Hepatocyte (in vitro differentiated cells): Measurements from ENCODE around the gene ZNF189. TPM values are rescaled to one million over a fixed set of nuclear protein-coding genes. Genes with fewer than 3 reads are reported as not detected.

Source experiments
- DNase-seq: peaks from one replicate; pipeline ENCODE4 v3.0.0-alpha.2; 2016; ENCODE audit warnings: low spot score
- H2AFZ ChIP-seq: fragments of 200-600 bp; sonication (generic); 2 replicates; pipeline ENCODE4 v1.6.0; 2016; ENCODE audit warnings: antibody characterized with exemption, mild to moderate bottlenecking
- H3K27ac ChIP-seq: fragments of 200-600 bp; sonication (generic); 2 replicates; pipeline ENCODE4 v1.5.1; 2016; ENCODE audit warnings: mild to moderate bottlenecking
- H3K27me3 ChIP-seq: fragments of 200-600 bp; sonication (generic); 2 replicates; pipeline ENCODE4 v1.6.1; 2016
- H3K36me3 ChIP-seq: fragments of 200-600 bp; sonication (generic); replicated peaks from 2 replicates; pipeline ENCODE4 v1.5.1; 2016; ENCODE audit warnings: low read depth; ENCODE audit not compliant: insufficient read depth
- H3K4me1 ChIP-seq: fragments of 200-600 bp; sonication (generic); 2 replicates; pipeline ENCODE4 v1.5.1; 2016; ENCODE audit warnings: mild to moderate bottlenecking, moderate library complexity; ENCODE audit not compliant: insufficient read depth
- H3K4me2 ChIP-seq: fragments of 200-600 bp; sonication (generic); 2 replicates; pipeline ENCODE4 v1.6.0; 2016
- H3K4me3 ChIP-seq: fragments of 200-600 bp; sonication (generic); 2 replicates; pipeline ENCODE4 v1.5.1; 2016; ENCODE audit warnings: mild to moderate bottlenecking
- H3K79me2 ChIP-seq: fragments of 200-600 bp; sonication (generic); 2 replicates; pipeline ENCODE4 v1.6.0; 2017; ENCODE audit warnings: mild to moderate bottlenecking
- H3K9me2 ChIP-seq: fragments of 200-600 bp; sonication (generic); replicated peaks from 2 replicates; pipeline ENCODE4 v1.6.0; 2017; ENCODE audit warnings: mild to moderate bottlenecking; ENCODE audit not compliant: insufficient read depth
- H3K9me3 ChIP-seq: fragments of 200-600 bp; sonication (generic); 2 replicates; pipeline ENCODE4 v1.5.1; 2016; ENCODE audit warnings: low read depth, mild to moderate bottlenecking
- H4K20me1 ChIP-seq: fragments of 200-600 bp; sonication (generic); 2 replicates; pipeline ENCODE4 v1.6.0; 2016; ENCODE audit warnings: mild to moderate bottlenecking; ENCODE audit not compliant: insufficient read depth, poor library complexity, severe bottlenecking
- EZH2 ChIP-seq: fragments of 200-600 bp; sonication (generic); IDR thresholded peaks from 2 replicates; pipeline ENCODE4 v1.6.1; 2016; ENCODE audit warnings: antibody characterized with exemption, mild to moderate bottlenecking, borderline replicate concordance
- EZH2phosphoT487 ChIP-seq: fragments of 200-600 bp; sonication (generic); IDR thresholded peaks from one replicate; pipeline ENCODE4 v1.6.1; 2018; ENCODE audit warnings: antibody characterized with exemption, mild to moderate bottlenecking, low read depth, moderate library complexity; ENCODE audit not compliant: unreplicated experiment, severe bottlenecking
- WGBS: methylation state at CpG from one replicate; pipeline ENCODE4 v1.1.6; 2016; ENCODE audit warnings: low lambda C conversion rate; ENCODE audit errors: missing lambda C conversion rate; 5-methylcytosine and 5-hydroxymethylcytosine counted together
- polyA plus RNA-seq: library from polyadenylated mRNA; unstranded; fragments of >200 nt; fragmentation: Nextera tagmentation; extraction: Ambion mirVana; gene quantifications from 2 replicates; pipeline ENCODE4 v1.2.1, GENCODE V29; 2016
- total RNA-seq: library from RNA; depleted of rRNA; stranded (reverse); fragments of >200 nt; gene quantifications from 2 replicates; pipeline ENCODE4 v1.2.3, GENCODE V29; 2014
- TF ChIP-seq, protein P1 (sequence below): fragments of 200-600 bp; sonication (generic); IDR thresholded peaks from 2 replicates; pipeline ENCODE4 v1.5.1; 2016; ENCODE audit warnings: antibody characterized with exemption, mild to moderate bottlenecking; ENCODE audit not compliant: poor library complexity

ZNF189 gene
- total and polyA plus RNA-seq, 2 experiments from 2014 or later, result 13.6 to 60.3 TPM

DNA sequence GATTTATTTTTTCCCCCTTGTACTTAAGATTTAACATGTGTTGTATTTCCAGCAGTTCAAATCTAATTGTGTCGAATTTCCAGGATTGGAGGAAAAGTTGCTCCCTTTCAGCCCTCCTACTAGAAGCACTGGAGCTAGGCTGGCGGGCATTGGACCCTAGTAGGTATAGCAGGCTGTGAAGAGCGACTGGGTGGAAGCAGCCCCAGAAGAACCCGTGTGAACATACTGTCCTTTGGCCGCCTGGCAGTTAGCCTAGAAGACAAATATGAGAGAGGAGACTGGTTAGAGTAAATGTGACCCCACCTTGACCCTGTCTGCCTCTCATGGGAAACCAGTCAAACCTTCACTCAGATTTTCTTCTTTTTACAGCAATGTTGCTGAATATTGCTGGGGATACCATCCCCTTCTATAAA, 23.0 kb downstream of the ZNF189 start:
- WGBS, result 74% methylated on average over 5 of the region's 5 CpGs
- Histone ChIP-seq H3K9me2 (no peaks in the 10 kb centered on the region), H3K27me3 (no peaks in the 10 kb centered on the region), H3K4me3 (no peak overlapping the region), H3K4me2 (no peak overlapping the region), H2AFZ (no peak overlapping the region), H3K36me3 (no peaks in the 10 kb centered on the region), H3K9me3 (no peaks in the 10 kb centered on the region), H3K4me1 (no peaks in the 10 kb centered on the region), H3K27ac (no peak overlapping the region), H4K20me1 (no peaks in the 10 kb centered on the region), H3K79me2 (no peaks in the 10 kb centered on the region)
- peak; percentile 29 for DNase-seq
- no peak for TF ChIP-seq EZH2phosphoT487

- no peaks in the 10 kb centered on the region for H3K27me3 ChIP-seq
- H3K27ac ChIP-seq, result peak overlapping the region; percentile 62
- H3K4me3 ChIP-seq, result no peak overlapping the region
- H3K36me3 ChIP-seq, result no peaks in the 10 kb centered on the region
- H3K79me2 ChIP-seq, result no peaks in the 10 kb centered on the region
- no peaks in the 10 kb centered on the region for H3K9me2 ChIP-seq
- H3K4me2 ChIP-seq, result no peak overlapping the region
- H3K4me1 ChIP-seq, result no peaks in the 10 kb centered on the region
- 94% methylated on average over 8 of the region's 8 CpGs for WGBS
- H4K20me1 ChIP-seq, result no peaks in the 10 kb centered on the region
- no peak for DNase-seq
- H2AFZ ChIP-seq, result no peak overlapping the region
- no peaks in the 10 kb centered on the region for H3K9me3 ChIP-seq
- no peak for TF ChIP-seq EZH2phosphoT487
- no peak for TF ChIP-seq EZH2
- TF ChIP-seq, protein P1, sequence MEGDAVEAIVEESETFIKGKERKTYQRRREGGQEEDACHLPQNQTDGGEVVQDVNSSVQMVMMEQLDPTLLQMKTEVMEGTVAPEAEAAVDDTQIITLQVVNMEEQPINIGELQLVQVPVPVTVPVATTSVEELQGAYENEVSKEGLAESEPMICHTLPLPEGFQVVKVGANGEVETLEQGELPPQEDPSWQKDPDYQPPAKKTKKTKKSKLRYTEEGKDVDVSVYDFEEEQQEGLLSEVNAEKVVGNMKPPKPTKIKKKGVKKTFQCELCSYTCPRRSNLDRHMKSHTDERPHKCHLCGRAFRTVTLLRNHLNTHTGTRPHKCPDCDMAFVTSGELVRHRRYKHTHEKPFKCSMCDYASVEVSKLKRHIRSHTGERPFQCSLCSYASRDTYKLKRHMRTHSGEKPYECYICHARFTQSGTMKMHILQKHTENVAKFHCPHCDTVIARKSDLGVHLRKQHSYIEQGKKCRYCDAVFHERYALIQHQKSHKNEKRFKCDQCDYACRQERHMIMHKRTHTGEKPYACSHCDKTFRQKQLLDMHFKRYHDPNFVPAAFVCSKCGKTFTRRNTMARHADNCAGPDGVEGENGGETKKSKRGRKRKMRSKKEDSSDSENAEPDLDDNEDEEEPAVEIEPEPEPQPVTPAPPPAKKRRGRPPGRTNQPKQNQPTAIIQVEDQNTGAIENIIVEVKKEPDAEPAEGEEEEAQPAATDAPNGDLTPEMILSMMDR, result no peak
Measured at GRCh38 chr9:101427358-101427757, 28.7 kb downstream of the ZNF189 start.

- Histone ChIP-seq H3K27ac (peak overlapping the region; percentile 62), H3K27me3 (no peaks in the 10 kb centered on the region), H3K36me3 (no peaks in the 10 kb centered on the region), H4K20me1 (no peaks in the 10 kb centered on the region), H3K9me2 (no peaks in the 10 kb centered on the region), H3K4me3 (no peak overlapping the region), H3K9me3 (no peaks in the 10 kb centered on the region), H3K4me1 (no peaks in the 10 kb centered on the region), H3K4me2 (no peak overlapping the region), H2AFZ (no peak overlapping the region), H3K79me2 (no peaks in the 10 kb centered on the region)
- DNase-seq, result no peak
- 83% methylated on average over 3 of the region's 3 CpGs for WGBS
- no peak for TF ChIP-seq EZH2phosphoT487
- TF ChIP-seq, protein P1, result no peak
- no peak for TF ChIP-seq EZH2
Measured at GRCh38 chr9:101427957-101428655, 29.5 kb downstream of the ZNF189 start.

GRCh38 chr9:101428909-101429308, 30.3 kb downstream of the ZNF189 start:
- Histone ChIP-seq H3K36me3 (no peaks in the 10 kb centered on the region), H3K79me2 (no peaks in the 10 kb centered on the region), H3K4me1 (no peaks in the 10 kb centered on the region), H3K9me3 (no peaks in the 10 kb centered on the region), H3K4me2 (no peak overlapping the region), H3K27ac (peak overlapping the region; percentile 62), H3K9me2 (no peaks in the 10 kb centered on the region), H4K20me1 (no peaks in the 10 kb centered on the region), H3K27me3 (no peaks in the 10 kb centered on the region), H2AFZ (no peak overlapping the region), H3K4me3 (no peak overlapping the region)
- WGBS, result 82% methylated on average over 3 of the region's 3 CpGs
- no peak for DNase-seq
- TF ChIP-seq EZH2 (no peak), EZH2phosphoT487 (no peak)
- TF ChIP-seq, protein P1, result no peak
